Sigmoid colon (tissue), 7 donors: ENCODE measurements around the gene FGFRL1. TPM values are rescaled to one million over a fixed set of nuclear protein-coding genes. Genes with fewer than 3 reads are reported as not detected.
A peak's percentile ranks its signal among the peaks of the same experiment; 100 is the strongest.
"Not testable (repeated sequence)": the region's sequence is repeated elsewhere in the genome, so short reads cannot be mapped to it uniquely, and the experiment has no call there.

Experiments
- DNase-seq: peaks from one replicate; pipeline ENCODE4 v3.0.0-alpha.2; 2019
- H3K27ac ChIP-seq, 4 donors: fragments of 200-600 bp; sonication (generic); one replicate each; pipeline ENCODE4 v1.5.1; 2016 to 2019; ENCODE audit warnings: mild to moderate bottlenecking in 1 of 4
- H3K27me3 ChIP-seq, 3 donors: fragments of 200-600 bp; sonication (generic); one replicate each; pipeline ENCODE4 v1.5.1; 2019; ENCODE audit warnings: mild to moderate bottlenecking in 1 of 3
- H3K36me3 ChIP-seq, 4 donors: fragments of 200-600 bp; sonication (generic); one replicate each; pipeline ENCODE4 v1.5.1; 2016 to 2019
- H3K4me1 ChIP-seq, 4 donors: fragments of 200-600 bp; sonication (generic); one replicate each; pipeline ENCODE4 v1.5.1; 2017 to 2019
- H3K4me3 ChIP-seq, 4 donors: fragments of 200-600 bp; sonication (generic); one replicate each; pipeline ENCODE4 v1.5.1; 2017 to 2019; ENCODE audit warnings: mild to moderate bottlenecking in 2 of 4, moderate library complexity in 1 of 4
- H3K9me3 ChIP-seq, 4 donors: fragments of 200-600 bp in 3 of 4; sonication (generic) in 3 of 4; one replicate each; pipeline versions ENCODE4 v1.5.1 to v1.6.1; 2013 to 2019
- EP300 ChIP-seq, 4 donors: sonication (generic); formaldehyde crosslinking; IDR thresholded peaks; one replicate each; pipeline ENCODE4 v1.6.1; 2017; ENCODE audit warnings: antibody characterized with exemption in 4 of 4
- POLR2A ChIP-seq, 2 donors: fragments of 450-650 bp; IDR thresholded peaks; one replicate each; pipeline ENCODE4 v1.6.1; 2016; ENCODE audit warnings: antibody characterized with exemption in 2 of 2, mild to moderate bottlenecking in 2 of 2, moderate library complexity in 2 of 2
- POLR2AphosphoS5 ChIP-seq, 4 donors: sonication (generic); formaldehyde crosslinking; IDR thresholded peaks; one replicate each; pipeline ENCODE4 v1.6.1; 2017; ENCODE audit warnings: antibody characterized with exemption in 4 of 4
- WGBS, 2 donors: extraction: QIAGEN DNeasy Blood & Tissue Kit; methylation state at CpG; one replicate each; pipeline ENCODE4 v1.1.7; 2013; 5-methylcytosine and 5-hydroxymethylcytosine counted together
- intact Hi-C: fragments of 100-400 bp; cut with DNase I; formaldehyde crosslinking; loops from one replicate; pipeline ENCODE4 v1.15.1; 2023
- polyA plus RNA-seq, 3 donors: library from polyadenylated mRNA; stranded (reverse); fragments of 200-250 nt; gene quantifications; one replicate each; pipeline ENCODE4 v1.2.3, GENCODE V29; 2013
- total RNA-seq, 4 donors: library from RNA; depleted of rRNA; stranded (reverse); fragments of >200 nt; gene quantifications; one replicate each; pipeline ENCODE4 v1.1.0, GENCODE V29; 2016
- TF ChIP-seq, protein P1 (sequence below), 4 experiments: fragments of 450-650 bp in 3 of 4; fragments of 200-600 bp in 1 of 4; IDR thresholded peaks; one replicate each; pipeline ENCODE4 v1.5.1; 2016 to 2019; ENCODE audit warnings: antibody characterized with exemption in 4 of 4, mild to moderate bottlenecking in 3 of 4, moderate library complexity in 2 of 4
- donor health status: healthy with polysubstance abuse.
- donor health status: Bipolar disorder and iron deficiency.
- donor health status: healthy.

Gene FGFRL1
- total and polyA plus RNA-seq, 7 donors = 1.2 to 12.1 (median 6.8) TPM

- Histone ChIP-seq H3K4me3 (no peak overlapping the region), H3K9me3 (no peaks in the 10 kb centered on the region), H3K27me3 (peaks cover 22 to 81% (median 50%) of the 10 kb centered on the region in 3 donors), H3K4me1 (peaks cover 4 to 44% (median 42%) of the 10 kb centered on the region in 4 donors), H3K27ac (no peak overlapping the region), H3K36me3 (no peaks in the 10 kb centered on the region)
- DNase-seq = peak; percentile 62
- intact Hi-C loops = no loop called here
- TF ChIP-seq, protein P1, sequence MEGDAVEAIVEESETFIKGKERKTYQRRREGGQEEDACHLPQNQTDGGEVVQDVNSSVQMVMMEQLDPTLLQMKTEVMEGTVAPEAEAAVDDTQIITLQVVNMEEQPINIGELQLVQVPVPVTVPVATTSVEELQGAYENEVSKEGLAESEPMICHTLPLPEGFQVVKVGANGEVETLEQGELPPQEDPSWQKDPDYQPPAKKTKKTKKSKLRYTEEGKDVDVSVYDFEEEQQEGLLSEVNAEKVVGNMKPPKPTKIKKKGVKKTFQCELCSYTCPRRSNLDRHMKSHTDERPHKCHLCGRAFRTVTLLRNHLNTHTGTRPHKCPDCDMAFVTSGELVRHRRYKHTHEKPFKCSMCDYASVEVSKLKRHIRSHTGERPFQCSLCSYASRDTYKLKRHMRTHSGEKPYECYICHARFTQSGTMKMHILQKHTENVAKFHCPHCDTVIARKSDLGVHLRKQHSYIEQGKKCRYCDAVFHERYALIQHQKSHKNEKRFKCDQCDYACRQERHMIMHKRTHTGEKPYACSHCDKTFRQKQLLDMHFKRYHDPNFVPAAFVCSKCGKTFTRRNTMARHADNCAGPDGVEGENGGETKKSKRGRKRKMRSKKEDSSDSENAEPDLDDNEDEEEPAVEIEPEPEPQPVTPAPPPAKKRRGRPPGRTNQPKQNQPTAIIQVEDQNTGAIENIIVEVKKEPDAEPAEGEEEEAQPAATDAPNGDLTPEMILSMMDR (IDR thresholded peaks at IDR 0.05) = no peak
- TF ChIP-seq POLR2A (IDR thresholded peaks at IDR 0.05) = no peak
- no peak for TF ChIP-seq POLR2AphosphoS5 (IDR thresholded peaks at IDR 0.05)
- no peak for TF ChIP-seq EP300 (IDR thresholded peaks at IDR 0.05)
- 23 to 70% methylated on average over 14 of the region's 14 CpGs for WGBS, 2 donors
These were observed 33.8 kb downstream of the FGFRL1 start for GRCh38 chr4:1045193-1045594.

DNA sequence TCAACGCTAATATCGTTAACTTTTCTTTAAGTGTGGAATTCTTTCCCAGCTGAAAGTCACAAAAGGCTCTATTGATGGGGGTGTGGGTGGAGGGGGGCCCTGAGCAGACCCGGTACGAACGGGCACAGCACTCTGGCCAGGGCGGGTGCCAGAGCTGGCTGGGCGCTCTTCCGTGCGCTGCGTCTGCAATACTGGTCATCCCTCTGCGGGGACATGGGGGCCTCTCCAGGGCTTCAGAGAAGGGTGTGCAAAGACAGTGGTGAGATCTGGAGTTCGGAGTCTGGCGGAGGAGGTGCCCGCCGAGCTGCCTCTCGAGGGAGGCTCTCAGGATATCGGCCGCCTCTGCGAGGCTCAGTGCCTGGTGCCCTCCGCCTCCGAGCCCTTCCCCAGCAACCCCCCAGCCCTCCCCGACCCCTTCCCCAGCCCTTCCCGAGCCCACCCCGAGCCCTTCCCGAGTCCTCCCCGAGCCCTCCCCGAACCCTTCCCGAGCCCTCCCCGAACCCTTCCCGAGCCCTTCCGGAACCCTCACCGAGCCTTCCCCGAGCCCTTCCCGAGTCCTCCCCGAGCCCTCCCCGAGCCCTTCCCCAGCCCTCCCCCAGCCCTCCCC is 34.3 kb downstream of the FGFRL1 start:
- Histone ChIP-seq H3K36me3 (no peaks in the 10 kb centered on the region), H3K4me3 (no peak overlapping the region), H3K27me3 (peaks cover 22 to 81% (median 48%) of the 10 kb centered on the region in 3 donors), H3K27ac (no peak overlapping the region), H3K9me3 (no peaks in the 10 kb centered on the region), H3K4me1 (peaks cover 4 to 42% (median 40%) of the 10 kb centered on the region in 4 donors)
- no peak for TF ChIP-seq EP300 (IDR thresholded peaks at IDR 0.05)
- no peak for TF ChIP-seq POLR2A (IDR thresholded peaks at IDR 0.05)
- TF ChIP-seq, protein P1 (IDR thresholded peaks at IDR 0.05) = no peak
- TF ChIP-seq POLR2AphosphoS5 (IDR thresholded peaks at IDR 0.05) = no peak
- 53 to 77% methylated on average over 36 of the region's 36 CpGs for WGBS, 2 donors
- intact Hi-C loops = no loop called here
- peak; percentile 63 for DNase-seq

- H3K9me3 ChIP-seq, intact Hi-C loops, H3K36me3 ChIP-seq: not testable (repeated sequence)
- Histone ChIP-seq H3K4me1 (peaks cover 4 to 35% (median 31%) of the 10 kb centered on the region in 4 donors), H3K27ac (peak overlapping the region in 2 of 4 donors; percentile 27 to 39), H3K4me3 (peak overlapping the region in 3 of 4 donors; percentile 13 to 21 (median 15)), H3K27me3 (peaks cover 15 to 81% (median 53%) of the 10 kb centered on the region in 3 donors)
- peak; percentile 87 for DNase-seq
- WGBS, 2 donors = 11 to 22% methylated on average over 29 of the region's 29 CpGs
These were observed 35.2 kb downstream of the FGFRL1 start for GRCh38 chr4:1046581-1047011.

DNA sequence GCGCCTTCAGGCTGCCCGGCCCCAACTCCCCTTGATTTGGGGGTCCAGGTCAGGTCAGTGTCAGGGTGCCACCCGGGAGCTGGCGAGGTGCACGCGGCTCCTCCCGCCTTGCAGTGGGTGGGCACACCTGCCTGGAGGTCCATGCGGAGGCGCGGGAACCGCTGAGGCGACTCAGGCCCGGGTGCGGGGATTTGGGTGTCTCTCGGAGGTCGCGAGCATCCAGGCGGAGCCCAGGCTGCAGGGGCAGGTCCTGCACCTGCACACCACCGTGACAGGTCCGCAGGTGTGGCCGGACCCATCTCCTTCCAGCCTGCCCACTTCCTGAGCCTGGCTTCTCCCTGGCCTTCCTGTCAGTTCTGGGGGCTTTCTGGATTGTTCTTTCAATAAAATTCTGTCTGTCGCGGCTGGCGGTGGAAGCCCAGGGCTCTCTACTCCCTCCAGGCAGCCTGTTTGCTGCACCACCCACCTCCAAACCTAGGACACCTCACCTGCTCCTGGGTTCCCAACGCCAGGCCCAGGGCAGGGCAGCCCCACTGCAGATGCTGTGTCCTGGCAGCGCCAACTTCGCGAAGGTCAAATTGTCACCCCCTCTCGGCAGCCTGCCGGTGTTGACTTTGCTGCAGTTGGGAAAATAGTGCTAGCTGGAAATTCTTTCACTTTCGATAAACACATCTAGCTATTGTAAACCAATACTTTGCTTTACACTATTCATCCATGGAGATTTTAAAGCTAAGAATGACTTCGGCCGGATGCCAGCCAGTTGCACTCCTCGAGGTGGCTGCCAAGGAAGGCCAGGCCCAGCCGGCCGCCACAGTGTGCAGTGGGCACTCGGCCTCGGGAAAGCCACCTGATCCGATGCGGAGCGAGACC is 35.9 kb downstream of the FGFRL1 start:
- H3K27me3 ChIP-seq = peaks cover 14 to 82% (median 61%) of the 10 kb centered on the region in 3 donors
- DNase-seq = peak; percentile 67
- WGBS, 2 donors = 14 to 54% methylated on average over 41 of the region's 41 CpGs
- H3K36me3 ChIP-seq = no peaks in the 10 kb centered on the region
- H3K27ac ChIP-seq = peak overlapping the region in 2 of 4 donors; percentile 27 to 39
- H3K4me3 ChIP-seq = peak overlapping the region in 3 of 4 donors; percentile 13 to 21 (median 15)
- intact Hi-C loops = no loop called here
- TF ChIP-seq, protein P1 (IDR thresholded peaks at IDR 0.05) = no peak
- TF ChIP-seq POLR2A (IDR thresholded peaks at IDR 0.05) (no peak), EP300 (IDR thresholded peaks at IDR 0.05) (no peak), POLR2AphosphoS5 (IDR thresholded peaks at IDR 0.05) (no peak)
- peaks cover 4 to 31% (median 25%) of the 10 kb centered on the region in 4 donors for H3K4me1 ChIP-seq
- H3K9me3 ChIP-seq = no peaks in the 10 kb centered on the region
